GM21390 (cell line): Measurements from ENCODE around the gene POC5.
"Not testable (repeated sequence)": the region's sequence is repeated elsewhere in the genome, so short reads cannot be mapped to it uniquely, and the experiment has no call there.

Source experiments
- ATAC-seq: cut with Tn5 transposase; IDR thresholded peaks from one replicate; pipeline ENCODE4 v1.9.1; 2021; ENCODE audit not compliant: unreplicated experiment

Gene POC5

DNA sequence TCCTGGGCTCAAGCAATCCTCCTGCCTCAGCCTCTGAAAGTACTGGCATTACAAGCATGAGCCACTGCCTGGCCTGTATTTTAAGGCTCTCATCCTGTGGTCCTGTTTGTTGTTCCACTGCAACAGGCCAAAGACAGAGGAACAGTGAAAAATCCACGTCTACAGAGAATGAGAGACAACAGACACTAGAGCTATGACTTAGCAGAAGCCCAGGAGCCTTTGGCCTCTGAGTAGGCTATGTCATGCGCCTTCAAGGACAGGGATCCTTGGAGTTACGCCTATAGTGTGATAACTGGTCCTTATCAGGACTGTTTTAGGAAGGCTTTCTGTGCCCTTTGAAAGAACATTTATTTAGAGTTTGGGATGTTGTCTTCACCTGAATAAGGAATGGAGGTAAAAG is 10.5 kb downstream of the POC5 start:
- ATAC-seq: no peak

DNA sequence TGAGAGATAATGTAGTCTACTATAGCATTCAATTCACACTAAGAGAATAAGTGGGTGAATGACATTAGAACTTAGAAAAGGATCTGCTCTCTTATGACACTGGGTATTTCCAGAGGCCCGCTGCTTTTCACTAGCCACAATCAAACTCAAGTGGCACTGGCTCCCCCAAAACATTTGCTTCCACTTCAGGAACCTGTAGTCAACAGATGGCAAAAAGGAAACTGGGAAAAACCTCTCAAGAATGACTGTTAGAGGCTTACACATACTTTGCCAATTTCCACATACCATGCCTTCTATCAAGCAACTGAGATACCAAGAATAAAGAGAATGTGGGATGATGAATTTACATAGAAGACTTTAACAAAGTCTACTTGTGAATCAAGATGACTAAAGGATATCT is 11.2 kb downstream of the POC5 start:
- no peak for ATAC-seq

DNA sequence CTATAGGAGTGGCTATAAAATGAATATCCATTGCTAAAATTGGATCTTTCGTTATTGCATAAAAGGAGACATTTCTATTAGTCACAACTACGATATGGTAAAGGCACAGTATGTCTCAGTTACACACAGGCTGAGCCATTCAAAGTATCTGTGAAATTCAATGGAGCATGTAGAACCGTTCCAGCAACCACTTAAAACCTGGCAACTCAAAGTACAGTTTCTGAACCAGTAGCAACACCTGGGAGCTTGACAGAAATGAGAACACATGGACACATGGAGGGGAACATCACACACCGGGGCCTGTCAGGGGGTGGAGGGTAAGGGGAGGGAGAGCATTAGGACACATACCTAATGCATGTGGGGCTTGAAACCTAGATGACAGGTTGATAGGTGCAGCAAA is 15.4 kb downstream of the POC5 start:
- no peak for ATAC-seq

DNA sequence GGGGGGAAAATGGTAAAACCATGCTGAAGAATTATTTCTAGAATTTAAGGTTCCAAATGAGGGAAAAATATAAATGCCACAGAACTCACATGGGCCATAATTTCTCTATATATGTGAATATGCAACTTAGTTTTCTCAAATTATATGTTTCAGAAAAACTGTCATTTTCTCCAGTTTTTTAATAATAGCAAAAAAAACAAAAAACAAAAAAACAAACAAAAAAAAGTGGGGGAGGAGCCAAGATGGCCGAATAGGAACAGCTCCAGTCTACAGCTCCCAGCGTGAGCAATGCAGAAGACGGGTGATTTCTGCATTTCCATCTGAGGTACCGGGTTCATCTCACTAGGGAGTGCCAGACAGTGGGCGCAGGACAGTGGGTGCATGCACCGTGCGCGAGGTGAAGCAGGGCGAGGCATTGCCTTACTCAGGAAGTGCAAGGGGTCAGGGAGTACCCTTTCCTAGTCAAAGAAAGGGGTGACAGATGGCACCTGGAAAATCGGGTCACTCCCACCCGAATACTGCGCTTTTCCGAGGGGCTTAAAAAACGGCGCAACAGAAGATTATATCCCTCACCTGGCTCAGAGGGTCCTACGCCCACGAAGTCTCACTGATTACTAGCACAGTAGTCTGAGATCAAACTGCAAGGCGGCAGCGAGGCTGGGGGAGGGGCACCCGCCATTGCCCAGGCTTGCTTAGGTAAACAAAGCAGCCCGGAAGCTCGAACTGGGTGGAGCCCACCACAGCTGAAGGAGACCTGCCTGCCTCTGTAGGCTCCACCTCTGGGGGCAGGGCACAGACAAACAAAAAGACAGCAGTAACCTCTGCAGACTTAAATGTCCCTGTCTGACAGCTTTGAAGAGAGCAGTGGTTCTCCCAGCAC is 21.5 kb downstream of the POC5 start:
- not testable (repeated sequence) for ATAC-seq

DNA sequence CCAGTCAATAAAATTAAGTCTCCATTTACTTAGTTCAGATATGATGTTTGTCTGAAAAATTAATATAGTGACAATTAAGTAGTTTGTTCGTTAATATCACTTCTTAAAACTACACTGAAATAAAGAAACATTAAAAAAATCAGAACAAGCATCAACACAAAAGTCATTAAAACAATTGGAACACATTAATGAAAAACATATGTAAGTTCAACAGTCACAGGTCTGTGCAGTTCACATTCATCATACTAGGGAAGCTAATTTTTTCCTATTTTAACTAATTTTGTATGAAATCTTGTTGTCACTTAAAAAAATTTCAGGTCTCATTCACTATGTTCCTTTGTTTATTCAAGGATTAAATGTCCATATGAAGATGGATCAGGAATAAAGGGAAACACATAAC is 22.5 kb downstream of the POC5 start:
- no peak for ATAC-seq

DNA sequence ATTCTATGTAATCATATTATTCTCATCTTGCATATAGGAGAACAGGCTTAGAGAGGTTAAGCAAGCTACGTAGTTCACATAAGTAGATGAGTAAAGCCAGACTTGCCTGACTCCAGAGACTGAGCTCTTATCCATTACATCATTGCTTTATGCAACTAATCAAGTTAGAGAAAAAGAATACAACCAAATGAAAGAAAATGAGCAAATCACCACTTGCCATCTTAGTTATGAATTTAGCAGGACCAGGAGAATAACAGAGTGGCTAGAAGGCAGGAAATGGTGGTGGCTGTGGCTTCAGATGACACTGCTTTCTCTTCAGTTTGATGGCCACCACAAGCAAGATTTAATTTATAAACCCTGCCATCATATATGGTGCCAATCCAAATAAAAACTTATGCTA is 26.6 kb downstream of the POC5 start:
- ATAC-seq: no peak

DNA sequence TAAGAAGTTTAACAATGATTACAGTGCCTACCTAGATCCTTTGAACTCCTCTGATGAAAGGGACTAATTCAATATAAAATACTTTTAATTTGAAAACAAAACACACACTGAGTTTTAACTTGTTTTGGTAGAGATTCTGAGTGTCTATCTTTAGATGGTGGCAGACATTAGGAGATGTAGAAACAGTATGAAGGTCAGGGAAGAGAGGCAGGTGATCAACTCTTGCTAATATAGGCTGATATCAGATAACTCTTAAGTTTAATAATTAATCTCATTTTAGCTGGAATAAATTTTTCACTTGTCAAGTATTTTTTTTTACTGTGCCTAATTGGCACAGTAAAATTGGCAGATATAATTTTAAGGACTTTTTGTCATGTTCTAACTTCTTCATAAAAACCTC is 30.8 kb downstream of the POC5 start:
- no peak for ATAC-seq

DNA sequence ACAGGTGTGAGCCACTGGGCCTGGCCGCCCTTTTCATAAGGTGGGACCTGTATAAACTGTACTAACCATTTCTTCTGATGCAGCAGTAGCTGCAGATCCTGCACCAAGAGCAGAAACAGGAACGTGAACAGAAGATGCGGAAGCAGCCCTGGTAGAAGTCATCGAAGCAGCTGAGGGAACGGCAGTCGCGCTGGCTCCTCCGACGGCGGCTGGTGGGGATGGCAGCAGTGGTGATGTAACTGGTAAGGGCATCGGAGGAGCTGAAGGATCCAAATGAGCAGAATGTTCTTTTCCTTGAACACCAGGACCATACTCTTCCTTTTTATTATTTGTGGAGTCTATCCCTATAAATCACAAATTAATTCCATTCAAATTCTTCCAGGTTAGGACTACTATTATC is 32.1 kb downstream of the POC5 start:
- no peak for ATAC-seq

DNA sequence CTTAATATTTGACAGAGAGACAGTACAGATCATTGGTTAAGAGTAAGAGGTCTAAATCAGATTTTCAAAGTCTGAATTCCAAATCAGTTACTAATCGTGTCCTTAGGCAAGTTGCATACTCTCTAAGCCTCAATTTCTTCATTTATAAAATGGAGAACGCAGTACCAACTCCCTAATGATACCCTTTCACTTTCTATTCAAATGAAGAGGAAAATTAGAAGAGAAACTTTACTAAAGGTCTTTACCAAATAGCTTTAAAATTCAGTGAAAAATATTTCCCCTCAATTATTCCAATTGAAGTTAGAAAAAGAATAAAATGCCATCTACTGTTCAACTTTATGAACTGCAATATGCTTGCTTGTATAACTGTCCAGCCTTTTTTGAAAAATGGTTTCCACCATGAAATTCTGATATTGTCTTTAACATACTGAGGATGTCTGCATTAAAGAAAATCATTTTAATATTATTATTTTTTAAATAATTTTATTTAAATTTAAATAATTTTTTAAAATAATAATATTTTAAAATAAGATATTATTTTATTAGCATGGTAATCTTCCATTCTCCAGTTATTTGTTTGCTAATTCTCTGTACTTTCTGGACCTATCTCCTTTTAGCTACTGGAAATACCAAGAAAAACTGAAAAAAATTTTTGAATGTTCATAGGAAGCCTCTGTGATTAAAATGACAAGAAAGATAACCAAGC is 36.0 kb downstream of the POC5 start:
- no peak for ATAC-seq

DNA sequence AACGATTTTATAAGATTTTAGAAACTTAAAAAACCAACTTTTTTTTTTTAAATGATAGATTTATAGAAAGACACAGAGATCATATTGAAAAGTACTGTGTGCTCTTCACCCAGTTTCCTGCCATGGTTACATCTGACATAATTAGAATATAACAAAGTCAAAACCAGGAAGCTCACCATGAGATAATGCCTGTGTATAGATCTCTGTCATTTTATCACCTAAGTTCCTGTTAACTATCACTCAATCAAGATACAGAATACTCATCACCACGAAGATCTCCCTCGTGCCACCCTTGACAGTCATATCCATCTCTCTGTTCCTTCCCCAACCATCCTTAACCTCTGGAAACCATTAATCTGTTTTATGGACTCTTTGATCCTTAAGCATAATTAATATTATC is 39.1 kb downstream of the POC5 start:
- no peak for ATAC-seq

DNA sequence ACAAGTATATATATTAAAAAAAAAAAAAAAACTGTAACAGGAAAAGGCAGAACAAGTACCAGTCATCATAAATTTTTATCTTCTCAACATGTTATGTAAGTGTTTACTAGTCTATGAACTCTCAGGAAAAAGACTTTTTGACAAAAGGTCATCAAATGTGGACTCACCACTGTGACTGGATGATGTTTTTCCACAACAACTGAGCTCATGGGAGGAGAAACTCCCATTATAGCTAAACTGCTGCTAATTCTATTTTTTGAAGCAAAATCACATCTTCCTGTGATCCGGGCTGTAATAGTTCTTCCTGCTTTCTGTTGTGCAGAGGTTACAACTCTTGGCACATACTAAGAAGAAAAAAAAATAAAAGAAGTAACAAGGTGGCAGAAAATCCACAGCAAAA is 39.6 kb downstream of the POC5 start:
- no peak for ATAC-seq

DNA sequence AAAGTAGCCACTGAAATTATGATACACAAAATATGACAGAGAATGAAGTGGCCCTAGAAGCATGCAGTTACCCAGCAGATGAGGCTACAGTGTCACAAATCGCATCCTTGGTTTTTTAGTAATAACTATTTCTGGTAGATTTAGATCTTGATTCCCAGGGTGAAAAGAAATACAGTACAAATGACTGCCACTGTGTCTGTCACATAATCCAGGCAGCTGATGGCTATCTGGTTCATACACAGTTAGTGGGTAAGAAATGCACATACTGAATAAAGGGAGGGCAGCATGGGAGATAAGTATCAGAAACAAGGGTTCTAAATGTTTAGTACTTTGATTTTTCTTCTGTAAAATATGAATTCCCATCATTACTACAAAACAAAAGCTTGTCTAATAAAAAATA is 41.5 kb downstream of the POC5 start:
- no peak for ATAC-seq

DNA sequence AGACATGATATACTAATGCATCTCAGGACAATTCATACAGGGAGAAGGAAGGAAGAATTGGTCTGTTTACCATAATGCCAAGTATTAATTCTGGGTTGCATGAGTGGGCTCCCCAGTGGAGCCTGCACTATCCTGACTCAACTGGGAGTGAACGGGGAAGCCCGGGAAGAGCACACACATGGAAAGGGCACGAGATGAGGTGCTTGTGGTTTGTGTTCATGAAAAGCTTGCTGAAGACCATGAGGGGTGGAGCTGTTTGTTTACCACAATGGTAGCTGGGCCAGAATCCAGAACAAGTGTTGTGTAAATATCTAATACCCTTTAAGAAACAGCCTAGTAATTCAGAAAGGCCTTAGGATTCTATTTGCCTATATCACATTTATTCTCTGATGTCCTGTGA is 44.6 kb downstream of the POC5 start:
- no peak for ATAC-seq

DNA sequence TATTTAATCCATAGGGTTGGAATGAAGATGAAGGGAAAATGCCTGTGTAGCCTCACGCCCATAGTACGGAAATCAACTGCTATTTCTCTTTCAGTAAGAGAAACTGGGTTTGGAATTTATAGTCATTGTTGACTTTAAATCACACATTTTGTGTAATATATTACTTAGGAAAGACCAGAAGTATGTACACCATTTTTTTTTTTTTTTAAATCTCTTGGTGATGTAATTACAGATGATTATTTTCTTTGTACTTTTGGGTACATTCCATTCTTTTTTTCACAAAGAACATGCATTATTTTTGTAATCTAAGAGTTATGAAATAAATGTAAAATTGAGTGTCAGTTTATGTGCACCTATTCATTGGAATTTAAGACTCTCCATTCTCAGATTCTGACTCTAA is 45.7 kb downstream of the POC5 start:
- ATAC-seq: no peak

DNA sequence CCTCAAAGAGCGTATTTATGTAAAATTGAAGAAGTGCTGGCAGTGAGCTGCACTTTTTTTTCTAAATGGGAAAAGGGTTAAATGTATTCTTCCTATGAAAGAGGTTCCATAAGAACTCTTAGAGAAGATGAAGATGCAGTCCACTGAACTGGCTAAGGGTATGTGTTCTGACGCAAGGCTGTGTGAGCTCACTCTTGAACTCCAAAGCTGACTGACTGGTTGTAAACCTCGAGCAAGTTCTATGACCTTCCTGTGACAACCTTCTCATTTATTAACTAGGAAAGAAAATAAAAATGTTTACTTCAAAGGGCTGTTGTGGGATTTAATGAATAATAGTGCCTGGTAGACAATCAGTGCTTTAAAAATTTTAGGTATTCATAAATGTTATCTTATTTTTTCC is 46.7 kb downstream of the POC5 start:
- ATAC-seq: no peak

DNA sequence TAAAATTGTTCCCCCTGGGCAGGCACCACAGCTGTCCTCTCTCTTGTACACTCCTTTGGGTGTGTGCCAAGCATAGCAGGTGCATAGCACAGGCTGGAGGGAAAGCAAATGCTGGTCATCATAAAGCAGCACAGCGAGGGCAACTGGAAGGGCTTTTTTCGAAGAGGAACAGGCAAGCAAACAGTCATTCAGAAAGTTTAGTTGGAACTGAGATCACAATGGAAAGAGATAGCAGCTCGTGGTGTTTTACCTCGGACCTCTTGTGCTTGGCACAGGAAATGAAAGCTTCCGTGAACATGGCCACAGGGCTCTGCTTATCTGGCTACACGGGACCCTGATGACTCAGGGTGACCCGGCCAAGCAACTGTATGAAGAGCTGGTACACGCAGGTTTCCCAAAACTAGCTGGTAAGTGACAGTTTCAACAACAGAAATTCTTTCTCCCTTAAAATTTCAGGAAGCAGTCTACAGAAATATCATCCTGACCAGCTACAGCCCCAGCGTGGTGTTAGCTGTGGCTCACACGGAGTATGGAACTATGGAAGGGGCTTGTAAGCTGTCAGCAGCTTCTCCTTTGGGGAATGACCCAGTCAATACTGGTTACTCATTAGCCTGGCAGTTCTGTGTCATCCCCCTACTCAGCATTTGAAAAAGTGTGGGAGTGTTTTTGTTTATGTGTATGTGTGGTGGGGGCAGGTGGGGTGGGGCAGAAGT is 48.1 kb downstream of the POC5 start:
- ATAC-seq: peak; percentile 91

DNA sequence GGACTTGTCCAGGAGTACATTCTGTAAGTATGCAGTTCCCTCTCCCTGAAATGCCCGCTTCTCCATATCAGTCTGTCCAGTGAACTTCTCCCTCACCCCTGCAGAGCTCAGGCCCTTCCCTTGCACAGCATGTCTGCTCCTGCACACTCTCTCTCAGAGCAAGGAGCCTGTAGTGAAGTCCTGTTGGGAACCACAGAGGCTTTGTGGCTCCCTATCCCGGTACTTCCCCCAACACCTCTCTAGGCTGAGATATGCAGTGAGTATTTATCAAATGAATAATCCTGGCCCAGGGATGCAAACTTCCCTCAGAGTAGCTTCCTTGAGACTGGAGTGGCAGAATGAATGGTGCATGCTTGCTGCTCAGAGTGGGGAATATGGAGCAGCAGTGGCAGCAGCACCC is 48.8 kb downstream of the POC5 start:
- ATAC-seq: no peak

DNA sequence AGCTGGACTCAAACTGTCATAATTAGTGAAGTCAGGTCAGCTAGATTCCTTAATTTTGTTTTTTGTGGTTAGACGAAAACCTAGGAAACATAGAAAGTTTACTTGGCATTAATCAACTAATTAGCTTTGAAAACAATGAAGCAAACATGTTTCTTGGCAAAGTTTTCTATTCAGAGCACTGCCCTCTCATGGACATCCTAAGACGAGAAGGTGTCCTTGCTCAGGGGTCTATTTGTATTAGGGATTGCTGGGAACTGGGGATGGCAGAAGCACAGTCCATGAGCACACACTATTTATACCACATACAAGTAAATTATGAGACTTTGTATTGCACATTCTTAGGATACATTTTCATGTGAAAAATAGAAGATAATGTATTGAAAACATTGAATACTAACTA is 49.7 kb downstream of the POC5 start:
- ATAC-seq: no peak

DNA sequence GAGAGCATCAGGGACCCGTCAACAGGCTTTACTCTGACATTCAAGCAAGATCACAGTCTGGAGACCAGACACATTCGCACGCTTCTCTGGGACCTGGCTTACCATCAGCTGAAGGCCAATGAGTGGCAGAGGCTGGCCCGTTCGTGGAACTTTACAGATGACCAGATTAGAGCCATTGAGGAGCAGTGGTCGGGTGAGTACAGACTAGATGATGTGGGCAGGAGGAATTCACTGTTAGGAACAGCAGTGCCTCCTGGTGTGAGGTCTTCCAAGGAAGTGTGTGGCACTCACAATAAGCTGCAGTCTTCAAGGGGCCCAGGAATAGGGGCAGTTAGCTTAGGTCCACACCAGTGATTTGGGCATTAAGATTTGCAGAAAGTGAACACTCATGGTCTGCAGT is 50.4 kb downstream of the POC5 start:
- no peak for ATAC-seq

DNA sequence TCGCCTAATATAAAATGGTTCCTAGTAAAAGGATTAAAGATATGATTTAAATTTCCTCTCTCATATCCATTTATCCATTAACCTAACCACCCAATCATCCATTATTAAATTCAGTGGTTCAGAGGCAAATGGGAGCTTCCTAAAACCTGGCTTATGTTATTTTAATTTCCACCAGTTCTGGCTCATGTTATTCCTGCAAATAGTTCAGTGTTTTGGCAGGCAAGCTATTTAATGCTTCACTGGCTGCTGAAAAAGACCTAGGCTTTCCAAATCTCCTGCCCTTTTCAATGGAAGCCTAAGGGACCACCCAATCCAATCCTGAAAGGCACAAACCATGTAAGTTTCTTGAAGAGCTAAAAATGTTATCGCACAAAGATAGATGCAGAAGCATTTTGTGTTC is 52.3 kb downstream of the POC5 start:
- ATAC-seq: no peak

DNA sequence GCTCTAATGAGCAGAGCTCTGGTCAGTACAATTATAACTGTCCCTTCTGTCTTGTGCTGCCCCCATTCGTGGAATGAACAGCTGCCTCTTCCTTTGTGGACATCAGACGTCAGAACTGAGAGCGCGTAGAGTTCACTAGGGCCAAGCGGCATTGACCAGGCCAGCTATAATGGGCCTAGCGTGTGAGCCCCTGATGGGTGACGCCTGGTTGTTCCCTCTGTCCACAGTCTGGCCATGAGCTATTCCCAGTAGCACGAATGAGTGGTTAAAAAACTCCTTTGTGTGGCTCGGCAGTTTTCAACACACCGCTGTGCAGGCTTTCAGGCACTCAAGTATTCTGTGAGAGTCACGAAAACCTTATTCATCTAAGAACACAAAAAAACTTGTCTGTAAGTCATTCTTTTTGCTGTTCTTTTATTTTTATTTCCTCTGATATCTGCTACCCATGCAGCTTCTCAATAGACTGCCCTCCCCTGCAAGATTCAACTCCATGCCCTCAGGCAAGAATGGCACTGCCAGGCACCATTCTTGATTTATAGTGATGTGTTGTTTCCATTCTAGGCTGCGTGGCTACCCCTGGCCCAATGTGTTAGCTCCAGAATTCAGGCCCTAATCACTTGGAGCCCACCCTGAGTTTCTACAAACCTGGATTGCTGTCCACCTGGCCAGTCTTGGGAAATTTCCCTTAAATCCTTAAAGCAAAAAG is 53.5 kb downstream of the POC5 start:
- ATAC-seq: no peak
